Measurements from ENCODE around the gene HMHB1.

Gene HMHB1

DNA sequence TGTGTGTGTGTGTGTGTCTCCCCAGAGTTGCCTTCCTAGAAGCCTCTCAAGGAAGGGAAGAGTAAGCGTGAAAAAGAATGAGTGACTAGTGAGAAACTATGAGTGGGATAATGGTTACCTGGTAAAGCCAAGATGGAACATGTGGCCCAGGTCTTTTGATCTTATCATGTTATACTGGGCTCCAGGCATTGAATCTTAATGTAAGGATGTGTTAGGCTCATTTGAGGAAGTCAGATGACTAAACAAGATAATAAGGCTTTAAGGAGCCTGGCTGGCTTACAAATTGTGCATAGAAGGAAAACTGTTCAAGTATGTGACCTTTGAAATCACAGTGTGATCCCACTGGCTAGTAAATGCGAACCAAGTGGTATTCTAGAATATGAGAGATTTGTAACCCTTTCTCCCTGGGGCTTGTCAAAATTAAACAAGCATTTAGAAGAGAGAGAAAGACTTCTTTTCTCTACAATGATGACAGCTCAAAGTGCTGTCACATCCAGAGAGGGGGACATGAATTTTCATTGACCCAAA, 29.9 kb upstream of the HMHB1 start:
- Histone ChIP-seq H3K4me1 (no peaks in the 10 kb centered on the region), H3K27ac (no peak overlapping the region), H3K36me3 (no peaks in the 10 kb centered on the region), H3K27me3 (no peaks in the 10 kb centered on the region), H3K4me3 (no peak overlapping the region), H3K9me3 (no peaks in the 10 kb centered on the region)
- DNase-seq: no peak
- TF ChIP-seq, protein P1, sequence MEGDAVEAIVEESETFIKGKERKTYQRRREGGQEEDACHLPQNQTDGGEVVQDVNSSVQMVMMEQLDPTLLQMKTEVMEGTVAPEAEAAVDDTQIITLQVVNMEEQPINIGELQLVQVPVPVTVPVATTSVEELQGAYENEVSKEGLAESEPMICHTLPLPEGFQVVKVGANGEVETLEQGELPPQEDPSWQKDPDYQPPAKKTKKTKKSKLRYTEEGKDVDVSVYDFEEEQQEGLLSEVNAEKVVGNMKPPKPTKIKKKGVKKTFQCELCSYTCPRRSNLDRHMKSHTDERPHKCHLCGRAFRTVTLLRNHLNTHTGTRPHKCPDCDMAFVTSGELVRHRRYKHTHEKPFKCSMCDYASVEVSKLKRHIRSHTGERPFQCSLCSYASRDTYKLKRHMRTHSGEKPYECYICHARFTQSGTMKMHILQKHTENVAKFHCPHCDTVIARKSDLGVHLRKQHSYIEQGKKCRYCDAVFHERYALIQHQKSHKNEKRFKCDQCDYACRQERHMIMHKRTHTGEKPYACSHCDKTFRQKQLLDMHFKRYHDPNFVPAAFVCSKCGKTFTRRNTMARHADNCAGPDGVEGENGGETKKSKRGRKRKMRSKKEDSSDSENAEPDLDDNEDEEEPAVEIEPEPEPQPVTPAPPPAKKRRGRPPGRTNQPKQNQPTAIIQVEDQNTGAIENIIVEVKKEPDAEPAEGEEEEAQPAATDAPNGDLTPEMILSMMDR (IDR thresholded peaks at IDR 0.05): no peak
- intact Hi-C loops (cut with DNase I; ENCODE audit: low total_unique reads): no loop called here

- Histone ChIP-seq H3K27me3 (no peaks in the 10 kb centered on the region), H3K36me3 (no peaks in the 10 kb centered on the region), H3K27ac (no peak overlapping the region), H3K4me3 (no peak overlapping the region), H3K4me1 (no peaks in the 10 kb centered on the region), H3K9me3 (no peaks in the 10 kb centered on the region)
- intact Hi-C loops (cut with DNase I; ENCODE audit: low total_unique reads): no loop called here
- TF ChIP-seq, protein P1 (IDR thresholded peaks at IDR 0.05): no peak
- DNase-seq: no peak
These were observed 29.2 kb upstream of the HMHB1 start for GRCh38 chr5:143782588-143783386.

DNA sequence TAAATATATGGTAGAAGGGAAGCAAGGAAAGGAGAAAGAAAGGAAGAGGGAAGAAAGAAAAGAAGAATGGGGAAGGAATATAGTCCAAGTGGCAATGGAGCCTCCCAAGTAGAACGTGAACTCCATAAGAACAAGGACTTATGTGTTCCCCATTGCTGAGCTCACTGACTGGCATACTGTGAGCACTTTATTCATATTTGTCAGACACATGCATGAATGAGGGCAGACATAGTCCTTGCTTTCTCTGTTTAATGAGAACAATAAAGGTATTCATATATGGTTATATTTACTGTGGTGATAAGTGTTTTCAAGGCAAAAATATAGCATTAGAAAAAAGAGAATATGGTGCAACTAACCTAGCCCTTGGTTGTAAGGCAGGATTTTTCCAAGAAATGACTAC, 23.6 kb upstream of the HMHB1 start:
- intact Hi-C loops (cut with DNase I; ENCODE audit: low total_unique reads): no loop called here
- DNase-seq: no peak
- no peaks in the 10 kb centered on the region for H3K36me3 ChIP-seq
- no peaks in the 10 kb centered on the region for H3K9me3 ChIP-seq
- H3K4me3 ChIP-seq: no peak overlapping the region
- TF ChIP-seq, protein P1 (IDR thresholded peaks at IDR 0.05): no peak
- H3K27me3 ChIP-seq: no peaks in the 10 kb centered on the region
- peaks cover 0 to 16% (median 9%) of the 10 kb centered on the region in 4 donors for H3K4me1 ChIP-seq
- H3K27ac ChIP-seq: no peak overlapping the region

- intact Hi-C loops (cut with DNase I; ENCODE audit: low total_unique reads): no loop called here
- TF ChIP-seq, protein P1 (IDR thresholded peaks at IDR 0.05): no peak
- Histone ChIP-seq H3K4me1 (peaks cover 0 to 16% (median 9%) of the 10 kb centered on the region in 4 donors), H3K9me3 (no peaks in the 10 kb centered on the region), H3K27me3 (no peaks in the 10 kb centered on the region), H3K27ac (no peak overlapping the region), H3K36me3 (no peaks in the 10 kb centered on the region), H3K4me3 (no peak overlapping the region)
- no peak for DNase-seq
These were observed 21.4 kb upstream of the HMHB1 start for GRCh38 chr5:143790457-143791112.

DNA sequence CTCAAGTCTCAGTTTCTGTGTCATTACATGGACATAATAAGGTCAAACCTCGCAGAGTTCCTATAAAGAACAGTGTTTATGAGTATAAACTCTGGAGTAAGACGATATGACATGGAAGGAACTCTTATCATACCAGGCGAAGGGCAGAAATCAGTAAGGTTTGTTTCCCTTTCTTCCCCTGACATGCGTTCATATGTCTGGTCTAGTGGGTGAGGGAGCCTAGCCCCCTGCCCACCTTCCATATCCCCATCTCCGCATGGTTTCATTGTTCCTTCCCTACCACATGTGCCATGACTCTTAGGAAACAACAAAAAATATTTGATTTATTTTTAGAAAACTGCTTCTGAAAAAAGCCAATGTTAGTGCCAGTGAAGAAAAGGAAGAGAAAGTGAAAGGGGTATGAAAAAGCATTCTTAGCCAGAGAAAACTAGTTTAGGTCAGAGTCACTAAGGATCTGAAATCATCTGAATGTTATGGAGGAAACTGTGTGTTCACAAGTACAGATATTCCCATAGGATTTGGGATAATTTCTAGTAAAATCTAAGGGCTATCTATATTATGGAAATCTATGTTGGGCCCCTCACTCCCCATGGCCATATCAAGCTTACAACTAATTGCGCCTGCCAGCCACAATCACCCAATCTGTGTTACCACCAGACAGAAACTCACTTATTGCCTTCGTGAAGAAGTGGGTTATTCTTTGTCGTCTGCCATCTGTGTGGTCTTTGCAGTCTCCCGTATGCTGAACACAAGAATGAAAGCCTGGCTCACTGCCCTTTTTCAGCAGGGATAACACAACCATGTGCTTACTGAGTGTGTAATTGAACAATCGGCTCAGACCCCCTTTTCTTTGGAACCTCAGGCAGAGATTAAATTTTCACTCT, 19.9 kb upstream of the HMHB1 start:
- no peak for DNase-seq
- Histone ChIP-seq H3K4me3 (peak overlapping the region; percentile 15 to 28), H3K27me3 (no peaks in the 10 kb centered on the region), H3K4me1 (peaks cover 0 to 16% (median 9%) of the 10 kb centered on the region in 4 donors), H3K9me3 (no peaks in the 10 kb centered on the region), H3K36me3 (no peaks in the 10 kb centered on the region), H3K27ac (peak overlapping the region; percentile 36 to 48)
- intact Hi-C loops (cut with DNase I; ENCODE audit: low total_unique reads): no loop called here
- TF ChIP-seq, protein P1 (IDR thresholded peaks at IDR 0.05): no peak
